Brain microvascular endothelial cell (primary cell): ENCODE measurements around the gene FLT3LG.

Experiments used
- DNase-seq: peaks from one replicate; pipeline ENCODE4 v3.0.0-alpha.2; 2020
- H3K27ac ChIP-seq: fragments of 250-450 bp; sonication (Bioruptor Pico); 2 replicates; pipeline ENCODE4 v1.5.1; 2020; ENCODE audit warnings: mild to moderate bottlenecking, moderate library complexity
- H3K27me3 ChIP-seq: fragments of 250-450 bp; sonication (Bioruptor Pico); replicated peaks from 2 replicates; pipeline ENCODE4 v1.5.1; 2020; ENCODE audit warnings: mild to moderate bottlenecking
- H3K36me3 ChIP-seq: fragments of 250-450 bp; sonication (Bioruptor Pico); replicated peaks from 2 replicates; pipeline ENCODE4 v1.5.1; 2020; ENCODE audit warnings: mild to moderate bottlenecking
- H3K4me3 ChIP-seq: 2 replicates; pipeline ENCODE4 v1.5.1; 2011; ENCODE audit warnings: low read depth, mild to moderate bottlenecking, control low read depth, low read length, moderate library complexity
- in situ Hi-C: cut with HindIII; loops from 2 replicates; pipeline ENCODE4 v1.10.0; 2017; ENCODE audit warnings: low sequenced_read_pairs, low pct_ligation_motif_present
- TF ChIP-seq, protein P1 (sequence below): IDR thresholded peaks from 2 replicates; pipeline ENCODE4 v1.5.1; 2011; ENCODE audit warnings: low read depth, mild to moderate bottlenecking, moderate library complexity, low read length, control low read depth, inconsistent platforms; ENCODE audit errors: missing control alignments

The FLT3LG gene

DNA sequence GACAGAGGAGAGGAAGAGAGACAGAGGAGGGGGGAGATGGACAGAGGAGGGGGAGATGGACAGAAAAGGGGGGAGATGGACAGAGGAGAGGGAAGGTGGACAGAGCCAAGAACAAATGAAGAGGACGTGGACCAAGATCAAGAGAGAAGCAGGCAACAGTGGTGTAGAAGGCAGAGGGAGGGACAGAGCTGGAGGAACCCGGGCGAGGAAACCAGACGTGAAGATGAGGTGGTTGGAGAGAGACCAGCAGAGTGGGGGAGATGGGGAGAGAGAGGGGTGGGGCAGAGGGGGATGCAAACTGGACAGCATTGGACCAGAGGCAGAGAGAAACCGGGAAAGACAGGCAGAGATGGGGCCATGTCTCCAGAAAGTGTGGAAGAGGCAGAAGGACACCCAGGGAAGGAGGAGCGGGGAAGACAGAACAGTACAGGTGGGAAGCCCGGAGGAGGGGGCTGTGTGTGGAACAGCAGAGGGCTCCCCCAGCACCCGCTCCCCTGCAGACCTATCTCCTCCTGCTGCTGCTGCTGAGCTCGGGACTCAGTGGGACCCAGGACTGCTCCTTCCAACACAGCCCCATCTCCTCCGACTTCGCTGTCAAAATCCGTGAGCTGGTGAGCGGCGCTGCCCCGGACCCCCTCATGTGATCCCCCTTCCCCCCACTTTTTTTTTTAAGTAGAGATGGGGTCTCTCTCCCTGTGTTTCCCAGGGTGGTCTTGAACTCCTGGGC is 1.3 kb downstream of the FLT3LG start:
- TF ChIP-seq, protein P1, sequence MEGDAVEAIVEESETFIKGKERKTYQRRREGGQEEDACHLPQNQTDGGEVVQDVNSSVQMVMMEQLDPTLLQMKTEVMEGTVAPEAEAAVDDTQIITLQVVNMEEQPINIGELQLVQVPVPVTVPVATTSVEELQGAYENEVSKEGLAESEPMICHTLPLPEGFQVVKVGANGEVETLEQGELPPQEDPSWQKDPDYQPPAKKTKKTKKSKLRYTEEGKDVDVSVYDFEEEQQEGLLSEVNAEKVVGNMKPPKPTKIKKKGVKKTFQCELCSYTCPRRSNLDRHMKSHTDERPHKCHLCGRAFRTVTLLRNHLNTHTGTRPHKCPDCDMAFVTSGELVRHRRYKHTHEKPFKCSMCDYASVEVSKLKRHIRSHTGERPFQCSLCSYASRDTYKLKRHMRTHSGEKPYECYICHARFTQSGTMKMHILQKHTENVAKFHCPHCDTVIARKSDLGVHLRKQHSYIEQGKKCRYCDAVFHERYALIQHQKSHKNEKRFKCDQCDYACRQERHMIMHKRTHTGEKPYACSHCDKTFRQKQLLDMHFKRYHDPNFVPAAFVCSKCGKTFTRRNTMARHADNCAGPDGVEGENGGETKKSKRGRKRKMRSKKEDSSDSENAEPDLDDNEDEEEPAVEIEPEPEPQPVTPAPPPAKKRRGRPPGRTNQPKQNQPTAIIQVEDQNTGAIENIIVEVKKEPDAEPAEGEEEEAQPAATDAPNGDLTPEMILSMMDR, result no peak
- in situ Hi-C loops, result no loop called here

DNA sequence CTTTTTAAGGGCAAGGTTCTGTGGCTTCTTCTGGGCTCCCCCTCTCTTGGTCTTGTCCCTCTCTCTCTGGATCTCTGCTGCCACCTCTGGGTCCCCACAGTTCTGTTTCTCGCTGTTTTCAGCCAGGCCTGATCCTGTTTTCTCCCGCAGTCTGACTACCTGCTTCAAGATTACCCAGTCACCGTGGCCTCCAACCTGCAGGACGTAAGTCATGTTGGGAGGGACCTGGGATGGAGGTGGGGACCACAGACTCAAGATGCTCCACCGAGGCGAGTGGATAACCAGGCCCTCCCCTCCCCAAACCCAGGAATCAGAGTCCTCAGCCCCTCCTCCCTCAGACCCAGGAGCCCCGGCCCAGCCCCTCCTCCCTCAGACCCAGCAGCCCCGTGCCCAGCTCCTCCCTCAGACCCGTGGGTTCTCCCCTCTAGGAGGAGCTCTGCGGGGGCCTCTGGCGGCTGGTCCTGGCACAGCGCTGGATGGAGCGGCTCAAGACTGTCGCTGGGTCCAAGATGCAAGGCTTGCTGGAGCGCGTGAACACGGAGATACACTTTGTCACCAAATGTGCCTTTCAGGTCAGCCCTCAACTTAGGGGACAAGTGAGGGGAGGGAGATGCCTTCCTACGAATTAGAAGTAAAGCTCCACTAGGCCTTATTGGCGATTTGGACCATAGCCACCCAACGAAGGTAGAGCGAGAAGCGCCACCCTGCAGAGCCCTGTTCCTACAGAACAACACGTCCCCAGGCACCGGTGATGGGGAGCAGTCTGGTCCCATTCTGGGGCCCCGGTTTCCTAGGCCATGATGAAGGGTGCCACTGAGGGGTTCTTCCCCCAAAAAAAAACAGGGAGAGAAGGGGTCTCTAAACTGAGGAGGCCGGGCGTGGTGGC is 2.2 kb downstream of the FLT3LG start:
- Histone ChIP-seq H3K36me3 (no peaks in the 10 kb centered on the region), H3K27me3 (no peaks in the 10 kb centered on the region), H3K27ac (no peak overlapping the region), H3K4me3 (no peak overlapping the region)
- no peak for DNase-seq
- in situ Hi-C loops, result no loop called here
- TF ChIP-seq, protein P1, result peak; percentile 83

More for the DNA sequence above, 1.3 kb downstream of the FLT3LG start:
- Histone ChIP-seq H3K4me3 (no peak overlapping the region), H3K27me3 (no peaks in the 10 kb centered on the region), H3K36me3 (no peaks in the 10 kb centered on the region), H3K27ac (no peak overlapping the region)
- DNase-seq, result no peak

DNA sequence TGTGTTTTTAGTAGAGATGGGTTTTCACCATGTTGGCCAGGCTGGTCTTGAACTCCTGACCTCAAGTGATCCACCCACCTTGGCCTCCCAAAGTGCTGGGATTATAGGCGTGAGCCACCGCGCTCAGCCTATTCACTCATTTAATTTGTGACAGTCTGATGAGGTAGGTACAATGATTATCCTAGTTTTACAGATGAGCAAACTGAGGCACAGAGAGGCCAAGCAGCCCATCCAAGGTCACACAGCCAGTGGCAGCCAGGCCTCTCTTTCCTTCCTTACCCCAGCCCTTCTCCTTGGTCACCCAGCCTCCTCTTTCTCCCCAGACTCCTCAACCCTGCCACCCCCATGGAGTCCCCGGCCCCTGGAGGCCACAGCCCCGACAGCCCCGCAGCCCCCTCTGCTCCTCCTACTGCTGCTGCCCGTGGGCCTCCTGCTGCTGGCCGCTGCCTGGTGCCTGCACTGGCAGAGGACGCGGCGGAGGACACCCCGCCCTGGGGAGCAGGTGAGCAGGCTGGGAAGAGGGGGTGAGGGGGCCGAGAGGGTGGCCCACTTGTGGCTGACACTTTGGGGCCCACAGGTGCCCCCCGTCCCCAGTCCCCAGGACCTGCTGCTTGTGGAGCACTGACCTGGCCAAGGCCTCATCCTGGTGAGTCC is 6.1 kb downstream of the FLT3LG start:
- H3K27me3 ChIP-seq, result no peaks in the 10 kb centered on the region
- TF ChIP-seq, protein P1, result no peak
- no peak for DNase-seq
- no peak overlapping the region for H3K27ac ChIP-seq
- in situ Hi-C loops, result no loop called here
- H3K36me3 ChIP-seq, result no peaks in the 10 kb centered on the region
- H3K4me3 ChIP-seq, result no peak overlapping the region

DNA sequence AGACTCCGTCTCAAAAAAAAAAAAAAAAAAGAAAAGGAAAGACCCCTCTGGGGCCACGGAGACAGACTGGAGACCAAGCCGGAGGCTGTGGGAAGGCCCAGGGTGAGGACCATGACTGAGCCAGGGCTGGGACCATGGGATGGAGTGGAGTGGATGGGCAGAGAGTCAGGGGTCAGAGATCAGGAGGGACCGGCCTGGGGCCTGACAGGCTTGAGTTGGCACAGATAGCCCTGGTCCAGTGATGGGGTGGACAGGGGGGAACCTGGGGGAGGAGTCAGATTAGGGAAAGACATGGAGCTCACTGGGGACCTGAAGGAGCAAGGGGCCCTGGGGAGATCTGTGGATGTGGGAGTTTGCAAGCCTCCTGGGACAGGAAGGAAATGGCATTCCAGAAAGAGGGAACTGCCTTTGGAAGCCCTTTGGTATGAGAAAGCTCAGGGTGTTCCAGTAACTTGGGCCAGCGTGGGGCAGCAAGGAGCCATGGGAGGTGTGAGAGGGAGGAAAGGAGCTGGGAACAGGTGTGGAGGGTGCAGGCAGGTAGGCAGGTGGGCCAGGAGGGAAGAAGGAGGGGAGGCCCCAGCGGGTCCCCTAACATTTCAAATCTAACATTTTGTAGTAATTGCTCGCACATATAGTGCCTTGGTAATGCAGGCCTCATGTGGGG is 7.1 kb downstream of the FLT3LG start:
- Histone ChIP-seq H3K36me3 (no peaks in the 10 kb centered on the region), H3K27ac (no peak overlapping the region), H3K27me3 (no peaks in the 10 kb centered on the region), H3K4me3 (no peak overlapping the region)
- no peak for DNase-seq
- TF ChIP-seq, protein P1, result no peak
- in situ Hi-C loops, result no loop called here

DNA sequence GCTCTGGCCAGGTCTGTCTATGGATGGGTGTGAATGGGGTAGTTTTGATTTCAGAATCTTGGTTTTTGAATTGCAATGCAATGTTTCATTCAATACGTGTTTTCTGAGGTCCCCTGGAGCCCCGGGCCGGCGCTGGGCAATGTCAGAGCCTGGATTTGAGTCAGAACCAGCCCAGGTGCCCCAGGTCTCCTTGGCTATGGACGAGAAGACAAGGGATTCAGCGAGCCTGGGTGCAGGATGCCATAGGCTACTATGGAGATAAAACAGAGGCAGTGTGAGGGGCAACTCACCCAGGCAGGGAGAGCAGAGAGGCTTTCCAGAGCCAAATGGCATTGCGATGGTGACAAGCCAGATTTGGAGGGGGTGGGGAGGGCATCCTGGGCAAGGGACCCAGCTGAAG is 12.2 kb downstream of the FLT3LG start:
- DNase-seq, result no peak
- in situ Hi-C loops, result no loop called here
- H3K27ac ChIP-seq, result no peak overlapping the region
- H3K36me3 ChIP-seq, result peaks cover 37% of the 10 kb centered on the region
- H3K27me3 ChIP-seq, result no peaks in the 10 kb centered on the region
- H3K4me3 ChIP-seq, result no peak overlapping the region
- TF ChIP-seq, protein P1, result no peak
